ENCODE results near the gene SYNGAP1. TPM values are rescaled to one million over a fixed set of nuclear protein-coding genes. Genes with fewer than 3 reads are reported as not detected.

SYNGAP1 gene
- total and polyA plus RNA-seq, 3 donors from 2014 or later, result 29.4 to 43.9 (median 31.5) TPM

- no peak overlapping the region for H3K27ac ChIP-seq
- TF ChIP-seq CTCF (IDR thresholded peaks at IDR 0.05), result peak; percentile 21 to 30 (median 30)
- no peak for TF ChIP-seq POLR2A (IDR thresholded peaks at IDR 0.05)
- DNase-seq, result no peak
- intact Hi-C loops (cut with DNase I; ENCODE audit: low total_unique reads), result no loop called here
- no peaks in the 10 kb centered on the region for H3K36me3 ChIP-seq (ENCODE audit: low read depth, missing control alignments)
- H3K9me3 ChIP-seq, result no peaks in the 10 kb centered on the region
- no peaks in the 10 kb centered on the region for H3K27me3 ChIP-seq
- no peaks in the 10 kb centered on the region for H3K4me1 ChIP-seq
- no peak overlapping the region for H3K4me3 ChIP-seq
- WGBS, 2 donors, result 41 to 49% methylated on average over 3 to 4 of the region's 4 CpGs
Measured at GRCh38 chr6:33384581-33385020, 35.3 kb upstream of the SYNGAP1 start.

- no peak overlapping the region for H3K27ac ChIP-seq
- no peaks in the 10 kb centered on the region for H3K9me3 ChIP-seq
- no peak for DNase-seq
- no peaks in the 10 kb centered on the region for H3K36me3 ChIP-seq (ENCODE audit: low read depth, missing control alignments)
- no peak overlapping the region for H3K4me3 ChIP-seq
- H3K27me3 ChIP-seq, result no peaks in the 10 kb centered on the region
- peaks cover 7% of the 10 kb centered on the region for H3K4me1 ChIP-seq
- 56 to 66% methylated on average over 2 of the region's 2 CpGs for WGBS, 2 donors
- intact Hi-C loops (cut with DNase I; ENCODE audit: low total_unique reads), result no loop called here
- TF ChIP-seq CTCF (IDR thresholded peaks at IDR 0.05), result no peak
Measured at GRCh38 chr6:33390173-33390572, 29.7 kb upstream of the SYNGAP1 start.

GRCh38 chr6:33390767-33391277 lies 29.0 kb upstream of the SYNGAP1 start:
- H3K36me3 ChIP-seq (ENCODE audit: low read depth, missing control alignments), result no peaks in the 10 kb centered on the region
- intact Hi-C loops (cut with DNase I; ENCODE audit: low total_unique reads), result no loop called here
- no peak for DNase-seq
- H3K4me1 ChIP-seq, result peaks cover 7% of the 10 kb centered on the region
- peak overlapping the region; percentile 51 to 65 for H3K4me3 ChIP-seq
- TF ChIP-seq CTCF (IDR thresholded peaks at IDR 0.05) (no peak), POLR2A (IDR thresholded peaks at IDR 0.05) (no peak)
- WGBS, 2 donors, result 56 to 63% methylated on average over 9 of the region's 9 CpGs
- no peaks in the 10 kb centered on the region for H3K27me3 ChIP-seq
- H3K9me3 ChIP-seq, result no peaks in the 10 kb centered on the region
- peak overlapping the region; percentile 89 to 96 for H3K27ac ChIP-seq

- peaks cover 7% of the 10 kb centered on the region for H3K4me1 ChIP-seq
- H3K27me3 ChIP-seq, result no peaks in the 10 kb centered on the region
- TF ChIP-seq CTCF (IDR thresholded peaks at IDR 0.05), result peak; percentile 97 to 100 (median 99)
- TF ChIP-seq POLR2A (IDR thresholded peaks at IDR 0.05), result no peak
- peak within 1 kb of the TSS; percentile 51 to 65 for H3K4me3 ChIP-seq
- intact Hi-C loops (cut with DNase I; ENCODE audit: low total_unique reads), result no loop called here
- DNase-seq, result peak; percentile 99
- H3K27ac ChIP-seq, result peak within 1 kb of the TSS; percentile 89 to 96
- no peaks in the 10 kb centered on the region for H3K9me3 ChIP-seq
- WGBS, 2 donors, result 0% methylated on average over 19 to 66 of the region's 67 CpGs
- no peaks in the 10 kb centered on the region for H3K36me3 ChIP-seq (ENCODE audit: low read depth, missing control alignments)
Measured at GRCh38 chr6:33391278-33391921, 28.5 kb upstream of the SYNGAP1 start, which contains the start of gene KIFC1. TSS of gene KIFC1 (plus strand) at chr6:33391823. CDS start at chr6:33391986, 163 bp downstream.
